ENCODE data around the gene DBNL. TPM values are rescaled to one million over a fixed set of nuclear protein-coding genes. Genes with fewer than 3 reads are reported as not detected.

The DBNL gene
- polyA plus RNA-seq, 3 donors, result 69.6 to 75.9 (median 75.1) TPM

DNA sequence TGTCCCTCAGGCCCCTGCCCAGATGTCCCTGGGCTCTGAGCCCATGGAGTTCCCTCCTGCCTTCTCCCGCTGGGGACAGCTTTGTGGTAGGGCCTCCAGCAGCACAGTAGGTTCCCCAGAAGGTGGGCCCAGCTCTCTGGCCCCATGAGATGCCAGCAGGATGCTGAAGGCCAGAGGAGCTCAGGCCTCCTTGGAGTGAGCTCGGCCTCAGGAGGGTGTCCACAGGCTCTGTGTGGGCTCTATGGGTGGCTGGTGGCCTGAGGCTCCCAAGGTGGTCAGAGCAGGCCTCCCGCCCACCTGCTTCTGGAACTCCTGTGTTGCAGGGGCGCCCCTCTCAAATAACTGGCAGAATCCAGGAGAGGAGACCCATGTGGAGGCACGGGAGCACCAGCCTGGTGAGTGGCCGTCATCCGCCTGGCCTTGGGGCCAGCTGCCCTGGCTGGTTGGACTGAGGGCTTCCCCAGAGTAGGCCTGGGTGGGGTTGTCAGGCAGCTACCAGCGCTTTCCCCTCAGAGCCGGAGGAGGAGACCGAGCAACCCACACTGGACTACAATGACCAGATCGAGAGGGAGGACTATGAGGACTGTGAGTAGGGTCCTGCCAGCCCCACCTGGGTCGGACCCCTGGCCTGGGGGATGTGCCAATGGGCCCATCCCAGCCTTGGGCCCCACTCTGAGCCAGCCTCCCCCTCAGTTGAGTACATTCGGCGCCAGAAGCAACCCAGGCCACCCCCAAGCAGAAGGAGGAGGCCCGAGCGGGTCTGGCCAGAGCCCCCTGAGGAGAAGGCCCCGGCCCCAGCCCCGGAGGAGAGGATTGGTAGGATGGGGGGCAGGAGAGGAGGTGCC lies 62.8 kb downstream of the DBNL start:
- DNase-seq, result no peak

DNA sequence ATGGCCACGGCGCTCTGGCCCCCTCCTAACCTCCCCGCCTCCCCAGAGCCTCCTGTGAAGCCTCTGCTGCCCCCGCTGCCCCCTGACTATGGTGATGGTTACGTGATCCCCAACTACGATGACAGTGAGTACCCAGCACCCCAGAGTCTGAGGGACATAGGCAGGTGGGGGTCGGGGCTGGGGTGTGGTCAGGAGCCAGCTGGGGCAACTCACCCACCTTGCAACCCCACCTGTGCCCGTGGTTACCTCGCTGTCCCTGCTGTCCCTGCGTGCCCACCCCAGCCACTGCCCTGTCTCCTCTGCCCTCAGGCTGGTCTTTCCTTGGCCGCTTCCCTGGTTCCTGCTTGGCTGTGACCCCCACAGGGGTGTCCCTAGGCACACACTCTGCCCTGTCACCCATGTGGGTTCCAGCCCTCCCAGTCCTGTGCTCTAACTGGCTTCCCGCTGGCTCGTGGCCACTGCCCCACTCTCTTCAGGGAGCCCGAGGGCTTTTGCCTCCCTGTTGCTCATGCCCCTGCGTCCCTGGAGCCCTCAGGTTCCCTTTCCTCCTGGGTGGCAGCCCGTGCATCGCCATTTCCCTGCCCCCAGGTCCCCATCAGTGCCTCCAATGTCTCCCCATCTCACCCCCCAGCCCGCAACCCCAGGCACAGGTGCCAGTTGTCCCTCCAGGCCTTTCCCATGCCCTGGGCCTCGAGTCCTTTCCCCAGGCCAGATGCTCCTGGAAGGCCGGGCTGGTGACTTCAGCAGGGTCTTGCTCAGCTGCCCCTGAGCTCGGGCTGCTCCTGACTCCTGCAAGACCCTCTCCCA lies 63.7 kb downstream of the DBNL start:
- DNase-seq, result no peak

GRCh38 chr7:44108768-44109750 lies 64.6 kb downstream of the DBNL start:
- no peak for DNase-seq

GRCh38 chr7:44109991-44110390 lies 65.5 kb downstream of the DBNL start:
- DNase-seq, result no peak

- DNase-seq, result no peak
Observed at GRCh38 chr7:44110719-44111635, 66.5 kb downstream of the DBNL start.

Other genes with a start within 250 kb of the DBNL start
- gene MRPS24, start 175.2 kb upstream of the DBNL start, polyA plus RNA-seq (ENCODE audit: insufficient read length in 3 of 3), result 100 to 1,000 TPM in 1 of 3 donors, 10 to 100 TPM in 2; 89.3 to 102 (median 95.9) TPM
- gene URGCP, start 138.1 kb upstream of the DBNL start, polyA plus RNA-seq (ENCODE audit: insufficient read length in 3 of 3), result 10 to 100 TPM; 29.2 to 42.1 (median 36.3) TPM
- 10 to 100 TPM; 19.5 to 22.0 (median 21.9) TPM for gene UBE2D4, start 118.3 kb upstream of the DBNL start, polyA plus RNA-seq (ENCODE audit: insufficient read length in 3 of 3)
- 1 to 10 TPM in 2 of 3 donors, under 1 TPM in 1; 0.40 to 3.1 (median 1.8) TPM for gene SPDYE1, start 46.8 kb upstream of the DBNL start, polyA plus RNA-seq (ENCODE audit: insufficient read length in 3 of 3)
- gene PGAM2, start 20.9 kb downstream of the DBNL start, polyA plus RNA-seq (ENCODE audit: insufficient read length in 3 of 3), result 1 to 10 TPM; 1.2 to 3.4 (median 2.2) TPM
- gene POLM, start 37.8 kb downstream of the DBNL start, polyA plus RNA-seq (ENCODE audit: insufficient read length in 3 of 3), result 10 to 100 TPM; 20.2 to 43.5 (median 42.4) TPM
- 10 to 100 TPM; 65.2 to 81.4 (median 69.2) TPM for gene AEBP1, start 59.6 kb downstream of the DBNL start, polyA plus RNA-seq (ENCODE audit: insufficient read length in 3 of 3)
- gene POLD2, start 78.8 kb downstream of the DBNL start, polyA plus RNA-seq (ENCODE audit: insufficient read length in 3 of 3), result 100 to 1,000 TPM; 117 to 138 (median 130) TPM
- gene MYL7, start 96.6 kb downstream of the DBNL start, polyA plus RNA-seq (ENCODE audit: insufficient read length in 3 of 3), result 1 to 10 TPM in 1 of 3 donors, under 1 TPM in 2; 0.64 to 1.1 (median 0.68) TPM
- gene GCK, start 144.7 kb downstream of the DBNL start, polyA plus RNA-seq (ENCODE audit: insufficient read length in 3 of 3), result 1 to 10 TPM; 3.0 to 5.6 (median 4.7) TPM
- 10 to 100 TPM; 75.6 to 80.0 (median 77.7) TPM for gene YKT6, start 156.3 kb downstream of the DBNL start, polyA plus RNA-seq (ENCODE audit: insufficient read length in 3 of 3)